GM23248 (cell line): ENCODE results near the gene RAN.

ENCODE experiments used
- EZH2 ChIP-seq: fragments of 200-600 bp; sonication (generic); IDR thresholded peaks from 2 replicates; pipeline ENCODE4 v1.6.1; 2018; ENCODE audit warnings: antibody characterized with exemption, mild to moderate bottlenecking; ENCODE audit not compliant: insufficient read depth, poor library complexity, severe bottlenecking
- EZH2phosphoT487 ChIP-seq: fragments of 200-600 bp; sonication (generic); IDR thresholded peaks from 2 replicates; pipeline ENCODE4 v1.6.1; 2018; ENCODE audit warnings: antibody characterized with exemption, moderate library complexity, mild to moderate bottlenecking, low read depth; ENCODE audit not compliant: insufficient read depth

GRCh38 chr12:130875193-130875592 lies 3.3 kb downstream of the RAN start:
- TF ChIP-seq EZH2 (no peak), EZH2phosphoT487 (no peak)
